ENCODE data around the gene IL9.

IL9 gene

GRCh38 chr5:135847976-135848375 lies 47.7 kb downstream of the IL9 start:
- TF ChIP-seq ARNT (IDR thresholded peaks at IDR 0.05), result no peak
- no peak for TF ChIP-seq FOXM1 (IDR thresholded peaks at IDR 0.05; ENCODE audit: borderline replicate concordance)
- no peak for TF ChIP-seq LEF1 (IDR thresholded peaks at IDR 0.05; ENCODE audit: borderline replicate concordance)
- no peak for TF ChIP-seq SP1 (IDR thresholded peaks at IDR 0.05)
- no peak for TF ChIP-seq SUZ12 (IDR thresholded peaks at IDR 0.05)
- TF ChIP-seq CTBP1 (IDR thresholded peaks at IDR 0.05; ENCODE audit: borderline replicate concordance), result no peak
- TF ChIP-seq NFRKB (IDR thresholded peaks at IDR 0.05), result no peak
- TF ChIP-seq FOXK2 (IDR thresholded peaks at IDR 0.05), result no peak
- no peak for DNase-seq (ENCODE audit: extremely low spot score)

GRCh38 chr5:135846311-135846710 lies 49.3 kb downstream of the IL9 start:
- POLR2A ChIA-PET, result no interaction called here
- DNase-seq (ENCODE audit: extremely low spot score), result no peak
- CTCF ChIA-PET, result no interaction called here
- TF ChIP-seq ARNT (IDR thresholded peaks at IDR 0.05), result no peak
- TF ChIP-seq TARDBP (IDR thresholded peaks at IDR 0.05), result no peak
- no peak for TF ChIP-seq HDGF (IDR thresholded peaks at IDR 0.05; ENCODE audit: borderline replicate concordance)
- TF ChIP-seq FOXK2 (IDR thresholded peaks at IDR 0.05), result no peak
- TF ChIP-seq FOXA1 (IDR thresholded peaks at IDR 0.05), result no peak
- no peak for TF ChIP-seq SUZ12 (IDR thresholded peaks at IDR 0.05)
- TF ChIP-seq PKNOX1 (IDR thresholded peaks at IDR 0.05), result no peak
- no peak for TF ChIP-seq ZNF384 (IDR thresholded peaks at IDR 0.05)
- no peak for TF ChIP-seq ELF4 (IDR thresholded peaks at IDR 0.05)
- TF ChIP-seq LEF1 (IDR thresholded peaks at IDR 0.05; ENCODE audit: borderline replicate concordance), result no peak
- TF ChIP-seq SP1 (IDR thresholded peaks at IDR 0.05), result no peak
- TF ChIP-seq NFRKB (IDR thresholded peaks at IDR 0.05), result no peak
- TF ChIP-seq FOXM1 (IDR thresholded peaks at IDR 0.05; ENCODE audit: borderline replicate concordance), result no peak
- TF ChIP-seq BHLHE40 (IDR thresholded peaks at IDR 0.05; ENCODE audit: borderline replicate concordance), result no peak
- TF ChIP-seq CTBP1 (IDR thresholded peaks at IDR 0.05; ENCODE audit: borderline replicate concordance), result no peak
- no peak for TF ChIP-seq L3MBTL2 (conservative IDR thresholded peaks at IDR 0.05)

More at GRCh38 chr5:135847976-135848375, 47.7 kb downstream of the IL9 start:
- CTCF ChIA-PET, result no interaction called here
- POLR2A ChIA-PET, result no interaction called here

GRCh38 chr5:135843571-135844337 lies 51.9 kb downstream of the IL9 start:
- TF ChIP-seq HDGF (IDR thresholded peaks at IDR 0.05; ENCODE audit: borderline replicate concordance) (no peak), FOXM1 (IDR thresholded peaks at IDR 0.05; ENCODE audit: borderline replicate concordance) (no peak), LEF1 (IDR thresholded peaks at IDR 0.05; ENCODE audit: borderline replicate concordance) (no peak), TARDBP (IDR thresholded peaks at IDR 0.05) (no peak), BHLHE40 (IDR thresholded peaks at IDR 0.05; ENCODE audit: borderline replicate concordance) (no peak), PKNOX1 (IDR thresholded peaks at IDR 0.05) (no peak), ARNT (IDR thresholded peaks at IDR 0.05) (no peak), FOXK2 (IDR thresholded peaks at IDR 0.05) (no peak), SUZ12 (IDR thresholded peaks at IDR 0.05) (no peak), L3MBTL2 (conservative IDR thresholded peaks at IDR 0.05) (no peak), NFRKB (IDR thresholded peaks at IDR 0.05) (no peak), ZNF384 (IDR thresholded peaks at IDR 0.05) (no peak), CTBP1 (IDR thresholded peaks at IDR 0.05; ENCODE audit: borderline replicate concordance) (no peak), ELF4 (IDR thresholded peaks at IDR 0.05) (no peak), SP1 (IDR thresholded peaks at IDR 0.05) (no peak), FOXA1 (IDR thresholded peaks at IDR 0.05) (no peak)
- no peak for DNase-seq (ENCODE audit: extremely low spot score)
- CTCF ChIA-PET, result interaction anchor here (2.3 kb wide), 1 partner anchor 9 kb away, joined by 7 read pairs; no protein-coding TSS in a partner anchor
- POLR2A ChIA-PET, result interaction anchor here (0.6 kb wide), 1 partner anchor 166 kb away, joined by 3 read pairs; no protein-coding TSS in a partner anchor

- POLR2A ChIA-PET, result no interaction called here
- TF ChIP-seq FOXM1 (IDR thresholded peaks at IDR 0.05; ENCODE audit: borderline replicate concordance) (no peak), PKNOX1 (IDR thresholded peaks at IDR 0.05) (no peak), ZNF384 (IDR thresholded peaks at IDR 0.05) (no peak), CTBP1 (IDR thresholded peaks at IDR 0.05; ENCODE audit: borderline replicate concordance) (no peak), BHLHE40 (IDR thresholded peaks at IDR 0.05; ENCODE audit: borderline replicate concordance) (no peak), ELF4 (IDR thresholded peaks at IDR 0.05) (no peak), ARNT (IDR thresholded peaks at IDR 0.05) (no peak), SUZ12 (IDR thresholded peaks at IDR 0.05) (no peak), L3MBTL2 (conservative IDR thresholded peaks at IDR 0.05) (no peak), LEF1 (IDR thresholded peaks at IDR 0.05; ENCODE audit: borderline replicate concordance) (no peak), NFRKB (IDR thresholded peaks at IDR 0.05) (no peak), TARDBP (IDR thresholded peaks at IDR 0.05) (no peak), SP1 (IDR thresholded peaks at IDR 0.05) (no peak), HDGF (IDR thresholded peaks at IDR 0.05; ENCODE audit: borderline replicate concordance) (no peak), FOXK2 (IDR thresholded peaks at IDR 0.05) (no peak), FOXA1 (IDR thresholded peaks at IDR 0.05) (no peak)
- DNase-seq (ENCODE audit: extremely low spot score), result no peak
- CTCF ChIA-PET, result interaction anchor here (2.3 kb wide), 1 partner anchor 8 kb away, joined by 7 read pairs; no protein-coding TSS in a partner anchor
These were observed 52.9 kb downstream of the IL9 start for GRCh38 chr5:135842737-135843136.
